SK-N-SH treated with all-trans-retinoic acid at 6 μM for 48 hours (cell line): Measurements from ENCODE around the gene SH3PXD2A.

Experiments used
- ATAC-seq: fragments of 200-7000 bp; cut with Tn5 transposase; 3 replicates; pipeline ENCODE4 v1.9.1; 2020; ENCODE audit warnings: mild to moderate bottlenecking, moderate library complexity
- ARNTL ChIP-seq: fragments of 450-650 bp; formaldehyde crosslinking; IDR thresholded peaks from 2 replicates; pipeline ENCODE4 v1.5.0; 2020; ENCODE audit warnings: low read depth, mild to moderate bottlenecking, moderate library complexity, borderline replicate concordance
- BACH2 ChIP-seq: fragments of 250-450 bp; sonication (Bioruptor Pico); IDR thresholded peaks from 2 replicates; pipeline ENCODE4 v1.9.0; 2021; ENCODE audit warnings: mild to moderate bottlenecking, borderline replicate concordance
- CSDC2 ChIP-seq: fragments of 250-450 bp; sonication (Bioruptor Pico); IDR thresholded peaks from 2 replicates; pipeline ENCODE4 v1.5.0; 2020; ENCODE audit warnings: mild to moderate bottlenecking, moderate library complexity
- ESRRG ChIP-seq: fragments of 250-450 bp; sonication (Bioruptor Pico); IDR thresholded peaks from 2 replicates; pipeline ENCODE4 v1.6.1; 2021; ENCODE audit warnings: mild to moderate bottlenecking
- GLIS3 ChIP-seq: fragments of 250-450 bp; sonication (Bioruptor Pico); IDR thresholded peaks from 2 replicates; pipeline ENCODE4 v1.5.0; 2020; ENCODE audit warnings: mild to moderate bottlenecking, moderate library complexity
- ISL1 ChIP-seq: fragments of 250-450 bp; sonication (Bioruptor Pico); IDR thresholded peaks from 2 replicates; pipeline ENCODE4 v2.1.2; 2022; ENCODE audit warnings: mild to moderate bottlenecking, moderate library complexity
- OSR1 ChIP-seq: fragments of 250-450 bp; sonication (Bioruptor Pico); IDR thresholded peaks from 2 replicates; pipeline ENCODE4 v1.8.0; 2022; ENCODE audit warnings: moderate library complexity, mild to moderate bottlenecking, inconsistent platforms
- RARB ChIP-seq: fragments of 250-450 bp; sonication (Bioruptor Pico); IDR thresholded peaks from 2 replicates; pipeline ENCODE4 v1.8.0; 2021; ENCODE audit warnings: mild to moderate bottlenecking, moderate library complexity
- SNAI2 ChIP-seq: fragments of 250-450 bp; sonication (Bioruptor Pico); IDR thresholded peaks from 2 replicates; pipeline ENCODE4 v1.5.0; 2020; ENCODE audit warnings: mild to moderate bottlenecking, moderate library complexity
- TCF4 ChIP-seq: fragments of 250-450 bp; sonication (Bioruptor Pico); IDR thresholded peaks from 2 replicates; pipeline ENCODE4 v1.8.0; 2021; ENCODE audit warnings: mild to moderate bottlenecking, moderate library complexity, borderline replicate concordance
- TOX ChIP-seq: fragments of 250-450 bp; sonication (Bioruptor Pico); IDR thresholded peaks from 2 replicates; pipeline ENCODE4 v1.8.0; 2021; ENCODE audit warnings: mild to moderate bottlenecking, moderate library complexity, borderline replicate concordance
- ZFP3 ChIP-seq: fragments of 250-450 bp; sonication (Bioruptor Pico); IDR thresholded peaks from 2 replicates; pipeline ENCODE4 v1.5.0; 2020; ENCODE audit warnings: mild to moderate bottlenecking, moderate library complexity
- ZFP30 ChIP-seq: fragments of 450-650 bp; formaldehyde crosslinking; IDR thresholded peaks from 2 replicates; pipeline ENCODE4 v1.5.0; 2022; ENCODE audit warnings: mild to moderate bottlenecking, moderate library complexity
- ZNF565 ChIP-seq: fragments of 450-650 bp; formaldehyde crosslinking; conservative IDR thresholded peaks from 2 replicates; pipeline ENCODE4 v1.5.0; 2020; ENCODE audit warnings: low read depth, mild to moderate bottlenecking, moderate library complexity
- ZNF70 ChIP-seq: fragments of 450-650 bp; formaldehyde crosslinking; IDR thresholded peaks from 2 replicates; pipeline ENCODE4 v1.5.0; 2020; ENCODE audit warnings: mild to moderate bottlenecking, moderate library complexity
- ZNF8 ChIP-seq: fragments of 450-650 bp; formaldehyde crosslinking; IDR thresholded peaks from 2 replicates; pipeline ENCODE4 v1.5.0; 2020; ENCODE audit warnings: mild to moderate bottlenecking, moderate library complexity
- TF ChIP-seq, protein P1 (sequence below): fragments of 250-450 bp; sonication (Bioruptor Pico); IDR thresholded peaks from 2 replicates; pipeline ENCODE4 v1.5.1; 2021; ENCODE audit warnings: mild to moderate bottlenecking, moderate library complexity
- TF ChIP-seq, protein P2 (sequence below): fragments of 250-450 bp; sonication (Bioruptor Pico); IDR thresholded peaks from 2 replicates; pipeline ENCODE4 v1.8.0; 2020; ENCODE audit warnings: mild to moderate bottlenecking, moderate library complexity, borderline replicate concordance
- TF ChIP-seq, protein P3 (sequence below): fragments of 250-450 bp; sonication (Bioruptor Pico); IDR thresholded peaks from 2 replicates; pipeline ENCODE4 v1.5.1; 2020; ENCODE audit warnings: low read depth, mild to moderate bottlenecking, moderate library complexity
- TF ChIP-seq, protein P4 (sequence below): fragments of 250-450 bp; sonication (Bioruptor Pico); IDR thresholded peaks from 2 replicates; pipeline ENCODE4 v1.8.0; 2021; ENCODE audit warnings: low read depth, mild to moderate bottlenecking, moderate library complexity, borderline replicate concordance

SH3PXD2A gene

DNA sequence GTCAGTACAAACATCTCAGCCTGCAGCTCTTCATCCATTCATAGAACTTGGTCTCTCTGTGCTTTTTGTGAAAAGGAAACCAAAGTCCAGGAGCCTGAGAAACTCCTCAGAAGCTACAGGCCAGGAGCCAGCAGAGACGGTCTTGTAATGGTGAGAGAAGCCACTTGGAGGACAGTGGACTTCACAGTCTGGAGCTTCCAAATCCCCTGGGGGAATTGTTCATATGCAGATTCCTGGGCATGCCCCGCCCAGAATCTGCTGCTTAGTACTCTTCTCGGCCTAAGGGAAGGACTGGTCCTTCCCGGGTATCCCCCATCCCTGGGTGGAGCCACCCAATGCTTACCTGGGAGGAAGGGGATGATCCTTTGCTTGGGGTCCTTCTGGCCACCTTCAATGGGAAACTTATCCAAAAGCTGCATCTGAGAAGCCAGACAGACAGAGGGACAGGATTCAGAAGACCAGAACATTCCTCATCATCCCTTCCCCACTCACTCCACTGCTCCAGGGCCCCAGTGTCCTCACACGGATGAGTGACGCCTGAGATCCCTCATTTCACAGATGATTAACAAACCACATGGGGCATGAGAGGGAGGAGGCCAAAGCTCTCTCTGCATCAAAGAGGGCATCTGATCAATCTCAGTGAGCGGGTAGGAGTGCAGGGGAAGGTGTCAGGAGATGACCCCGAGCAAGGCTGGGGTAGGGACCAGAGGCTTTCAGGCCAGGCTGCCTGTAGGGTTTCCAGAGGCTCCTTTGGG, 88.4 kb downstream of the SH3PXD2A start:
- TF ChIP-seq ZFP30 (CRISPR knock-in tag) (no peak), BACH2 (CRISPR knock-in tag) (no peak), ZNF8 (no peak), OSR1 (CRISPR knock-in tag) (no peak), ZFP3 (CRISPR knock-in tag) (no peak), SNAI2 (CRISPR knock-in tag) (no peak), ZNF565 (CRISPR knock-in tag) (no peak), ZNF70 (CRISPR knock-in tag) (no peak), TOX (CRISPR knock-in tag) (no peak), ISL1 (CRISPR knock-in tag) (no peak)
- TF ChIP-seq, protein P1, sequence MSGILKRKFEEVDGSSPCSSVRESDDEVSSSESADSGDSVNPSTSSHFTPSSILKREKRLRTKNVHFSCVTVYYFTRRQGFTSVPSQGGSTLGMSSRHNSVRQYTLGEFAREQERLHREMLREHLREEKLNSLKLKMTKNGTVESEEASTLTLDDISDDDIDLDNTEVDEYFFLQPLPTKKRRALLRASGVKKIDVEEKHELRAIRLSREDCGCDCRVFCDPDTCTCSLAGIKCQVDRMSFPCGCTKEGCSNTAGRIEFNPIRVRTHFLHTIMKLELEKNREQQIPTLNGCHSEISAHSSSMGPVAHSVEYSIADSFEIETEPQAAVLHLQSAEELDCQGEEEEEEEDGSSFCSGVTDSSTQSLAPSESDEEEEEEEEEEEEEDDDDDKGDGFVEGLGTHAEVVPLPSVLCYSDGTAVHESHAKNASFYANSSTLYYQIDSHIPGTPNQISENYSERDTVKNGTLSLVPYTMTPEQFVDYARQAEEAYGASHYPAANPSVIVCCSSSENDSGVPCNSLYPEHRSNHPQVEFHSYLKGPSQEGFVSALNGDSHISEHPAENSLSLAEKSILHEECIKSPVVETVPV (CRISPR knock-in tag): no peak
- ATAC-seq: no peak

DNA sequence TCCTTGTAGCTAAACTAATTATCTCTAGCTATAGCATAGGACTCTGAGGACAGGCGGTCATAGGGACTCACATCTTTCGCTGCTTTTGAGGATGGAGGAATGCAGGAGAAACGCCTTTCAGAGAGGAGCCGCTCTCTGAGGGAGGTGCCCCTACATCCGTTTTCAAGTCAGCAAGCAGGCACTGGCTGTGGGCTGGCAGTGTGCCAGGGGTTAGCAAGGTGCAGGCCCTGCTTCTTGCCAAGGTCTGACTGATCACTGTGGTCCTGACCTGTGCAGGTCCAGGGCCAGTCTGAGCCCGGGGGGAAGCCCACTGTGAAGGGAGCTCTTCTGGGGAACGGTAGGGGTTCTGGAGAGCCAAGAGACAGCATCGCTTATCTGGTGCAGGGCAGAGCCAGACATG, 89.4 kb downstream of the SH3PXD2A start:
- no peak for TF ChIP-seq ZNF70 (CRISPR knock-in tag)
- TF ChIP-seq GLIS3 (CRISPR knock-in tag): no peak
- TF ChIP-seq TCF4 (CRISPR knock-in tag): no peak
- TF ChIP-seq BACH2 (CRISPR knock-in tag): no peak
- TF ChIP-seq, protein P1 (CRISPR knock-in tag): no peak
- TF ChIP-seq ESRRG (CRISPR knock-in tag): no peak
- TF ChIP-seq CSDC2 (CRISPR knock-in tag): no peak
- TF ChIP-seq, all 23 proteins: peak for 0
- no peak for ATAC-seq

DNA sequence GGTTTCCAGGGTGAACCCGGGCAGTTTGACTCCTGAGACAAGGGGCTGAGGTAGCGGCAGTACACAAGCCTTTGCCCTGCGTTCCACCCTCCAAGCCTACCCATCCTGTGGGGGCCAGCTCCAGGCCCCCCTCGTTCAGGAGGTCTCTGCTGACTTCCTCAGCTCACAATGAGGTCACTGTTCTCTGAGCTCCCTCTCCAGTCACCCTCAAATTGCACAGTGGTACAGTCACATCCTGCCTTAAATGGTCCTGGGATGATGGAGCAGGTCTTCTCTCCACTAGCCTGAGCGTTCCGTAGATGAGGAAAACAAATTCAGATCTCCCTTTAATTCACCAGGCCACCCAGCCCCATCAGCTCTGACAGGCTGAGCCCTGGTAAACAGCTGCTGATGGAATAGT, 90.2 kb downstream of the SH3PXD2A start:
- no peak for TF ChIP-seq SNAI2 (CRISPR knock-in tag)
- TF ChIP-seq, protein P2, sequence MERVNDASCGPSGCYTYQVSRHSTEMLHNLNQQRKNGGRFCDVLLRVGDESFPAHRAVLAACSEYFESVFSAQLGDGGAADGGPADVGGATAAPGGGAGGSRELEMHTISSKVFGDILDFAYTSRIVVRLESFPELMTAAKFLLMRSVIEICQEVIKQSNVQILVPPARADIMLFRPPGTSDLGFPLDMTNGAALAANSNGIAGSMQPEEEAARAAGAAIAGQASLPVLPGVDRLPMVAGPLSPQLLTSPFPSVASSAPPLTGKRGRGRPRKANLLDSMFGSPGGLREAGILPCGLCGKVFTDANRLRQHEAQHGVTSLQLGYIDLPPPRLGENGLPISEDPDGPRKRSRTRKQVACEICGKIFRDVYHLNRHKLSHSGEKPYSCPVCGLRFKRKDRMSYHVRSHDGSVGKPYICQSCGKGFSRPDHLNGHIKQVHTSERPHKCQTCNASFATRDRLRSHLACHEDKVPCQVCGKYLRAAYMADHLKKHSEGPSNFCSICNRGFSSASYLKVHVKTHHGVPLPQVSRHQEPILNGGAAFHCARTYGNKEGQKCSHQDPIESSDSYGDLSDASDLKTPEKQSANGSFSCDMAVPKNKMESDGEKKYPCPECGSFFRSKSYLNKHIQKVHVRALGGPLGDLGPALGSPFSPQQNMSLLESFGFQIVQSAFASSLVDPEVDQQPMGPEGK (CRISPR knock-in tag): no peak
- TF ChIP-seq BACH2 (CRISPR knock-in tag): no peak
- TF ChIP-seq ARNTL (CRISPR knock-in tag): no peak
- TF ChIP-seq, protein P1 (CRISPR knock-in tag): no peak
- no peak for TF ChIP-seq ISL1 (CRISPR knock-in tag)
- TF ChIP-seq OSR1 (CRISPR knock-in tag): no peak
- no peak for TF ChIP-seq CSDC2 (CRISPR knock-in tag)
- TF ChIP-seq, protein P3, sequence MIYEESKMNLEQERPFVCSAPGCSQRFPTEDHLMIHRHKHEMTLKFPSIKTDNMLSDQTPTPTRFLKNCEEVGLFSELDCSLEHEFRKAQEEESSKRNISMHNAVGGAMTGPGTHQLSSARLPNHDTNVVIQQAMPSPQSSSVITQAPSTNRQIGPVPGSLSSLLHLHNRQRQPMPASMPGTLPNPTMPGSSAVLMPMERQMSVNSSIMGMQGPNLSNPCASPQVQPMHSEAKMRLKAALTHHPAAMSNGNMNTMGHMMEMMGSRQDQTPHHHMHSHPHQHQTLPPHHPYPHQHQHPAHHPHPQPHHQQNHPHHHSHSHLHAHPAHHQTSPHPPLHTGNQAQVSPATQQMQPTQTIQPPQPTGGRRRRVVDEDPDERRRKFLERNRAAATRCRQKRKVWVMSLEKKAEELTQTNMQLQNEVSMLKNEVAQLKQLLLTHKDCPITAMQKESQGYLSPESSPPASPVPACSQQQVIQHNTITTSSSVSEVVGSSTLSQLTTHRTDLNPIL (CRISPR knock-in tag): no peak
- no peak for TF ChIP-seq ZNF70 (CRISPR knock-in tag)
- TF ChIP-seq GLIS3 (CRISPR knock-in tag): no peak
- TF ChIP-seq RARB (CRISPR knock-in tag): no peak
- TF ChIP-seq TOX (CRISPR knock-in tag): no peak
- TF ChIP-seq, protein P4, sequence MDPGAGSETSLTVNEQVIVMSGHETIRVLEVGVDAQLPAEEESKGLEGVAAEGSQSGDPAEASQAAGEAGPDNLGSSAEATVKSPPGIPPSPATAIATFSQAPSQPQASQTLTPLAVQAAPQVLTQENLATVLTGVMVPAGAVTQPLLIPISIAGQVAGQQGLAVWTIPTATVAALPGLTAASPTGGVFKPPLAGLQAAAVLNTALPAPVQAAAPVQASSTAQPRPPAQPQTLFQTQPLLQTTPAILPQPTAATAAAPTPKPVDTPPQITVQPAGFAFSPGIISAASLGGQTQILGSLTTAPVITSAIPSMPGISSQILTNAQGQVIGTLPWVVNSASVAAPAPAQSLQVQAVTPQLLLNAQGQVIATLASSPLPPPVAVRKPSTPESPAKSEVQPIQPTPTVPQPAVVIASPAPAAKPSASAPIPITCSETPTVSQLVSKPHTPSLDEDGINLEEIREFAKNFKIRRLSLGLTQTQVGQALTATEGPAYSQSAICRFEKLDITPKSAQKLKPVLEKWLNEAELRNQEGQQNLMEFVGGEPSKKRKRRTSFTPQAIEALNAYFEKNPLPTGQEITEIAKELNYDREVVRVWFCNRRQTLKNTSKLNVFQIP (CRISPR knock-in tag): no peak
- TF ChIP-seq, all 23 proteins: peak for 0
- peak; percentile 75 for ATAC-seq
